ENCODE data around the gene P2RY2. TPM values are rescaled to one million over a fixed set of nuclear protein-coding genes. Genes with fewer than 3 reads are reported as not detected.

The P2RY2 gene
- total and polyA plus RNA-seq, 2 experiments from 2014 or later = 0.63 to 1.6 TPM

DNA sequence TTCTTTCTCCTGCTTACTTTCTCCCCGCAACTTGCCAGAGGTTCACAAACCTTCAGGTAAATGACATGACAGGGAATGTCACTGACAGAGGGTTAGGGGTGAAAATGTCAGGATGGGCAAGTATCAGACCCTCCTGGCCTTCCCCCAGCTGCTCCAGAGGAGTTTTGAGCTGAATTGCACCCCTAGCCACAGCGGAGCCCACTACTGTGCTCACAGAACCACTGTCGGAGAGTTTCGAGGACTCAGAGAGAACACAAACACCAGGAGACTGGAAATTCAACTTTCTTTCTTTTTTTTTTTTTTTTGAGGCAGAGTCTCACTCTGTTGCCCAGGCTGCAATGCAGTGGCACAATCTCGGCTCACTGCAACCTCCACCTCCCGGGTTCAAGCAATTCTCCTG lies 21.5 kb upstream of the P2RY2 start:
- H3K27ac ChIP-seq (ENCODE audit: low read depth) = no peak overlapping the region
- no peaks in the 10 kb centered on the region for H3K36me3 Mint-ChIP-seq (ENCODE audit: low read depth)

More for the DNA sequence above, 21.5 kb upstream of the P2RY2 start:
- Histone ChIP-seq H2AFZ (no peak overlapping the region), H3K27me3 (ENCODE audit: insufficient read depth) (no peaks in the 10 kb centered on the region), H3K36me3 (ENCODE audit: insufficient read depth) (no peaks in the 10 kb centered on the region), H3K4me1 (ENCODE audit: insufficient read depth) (peaks cover 22% of the 10 kb centered on the region), H3K4me2 (no peak overlapping the region), H3F3A (replicated peaks; ENCODE audit: low read depth) (no peaks in the 10 kb centered on the region), H3K9me2 (ENCODE audit: insufficient read depth) (0 out of 2 replicates have a peak, but pooled peaks cover 4% of the 10 kb centered on the region), H4K20me1 (replicated peaks; ENCODE audit: insufficient read depth) (no peaks in the 10 kb centered on the region), H3K4me3 (no peak overlapping the region), H3K79me2 (replicated peaks; ENCODE audit: insufficient read depth) (no peaks in the 10 kb centered on the region)
- peaks cover 26% of the 10 kb centered on the region for H3K4me1 Mint-ChIP-seq
- no peak for DNase-seq (ENCODE audit: low spot score)
- no peaks in the 10 kb centered on the region for H3K9me3 Mint-ChIP-seq
- peaks cover 6% of the 10 kb centered on the region for H3K27me3 Mint-ChIP-seq (ENCODE audit: insufficient read depth, low read depth, poor library complexity)
- H3K27ac Mint-ChIP-seq = no peak overlapping the region
- TF ChIP-seq NANOG (IDR thresholded peaks at IDR 0.05; ENCODE audit: borderline replicate concordance) = no peak
- TF ChIP-seq, protein P1, sequence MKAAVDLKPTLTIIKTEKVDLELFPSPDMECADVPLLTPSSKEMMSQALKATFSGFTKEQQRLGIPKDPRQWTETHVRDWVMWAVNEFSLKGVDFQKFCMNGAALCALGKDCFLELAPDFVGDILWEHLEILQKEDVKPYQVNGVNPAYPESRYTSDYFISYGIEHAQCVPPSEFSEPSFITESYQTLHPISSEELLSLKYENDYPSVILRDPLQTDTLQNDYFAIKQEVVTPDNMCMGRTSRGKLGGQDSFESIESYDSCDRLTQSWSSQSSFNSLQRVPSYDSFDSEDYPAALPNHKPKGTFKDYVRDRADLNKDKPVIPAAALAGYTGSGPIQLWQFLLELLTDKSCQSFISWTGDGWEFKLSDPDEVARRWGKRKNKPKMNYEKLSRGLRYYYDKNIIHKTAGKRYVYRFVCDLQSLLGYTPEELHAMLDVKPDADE (IDR thresholded peaks at IDR 0.05) = no peak
- no peak for TF ChIP-seq EZH2phosphoT487 (IDR thresholded peaks at IDR 0.05; ENCODE audit: unreplicated experiment)
- TF ChIP-seq EZH2 (IDR thresholded peaks at IDR 0.05; ENCODE audit: low read depth, unreplicated experiment) = no peak
- TF ChIP-seq, protein P2, sequence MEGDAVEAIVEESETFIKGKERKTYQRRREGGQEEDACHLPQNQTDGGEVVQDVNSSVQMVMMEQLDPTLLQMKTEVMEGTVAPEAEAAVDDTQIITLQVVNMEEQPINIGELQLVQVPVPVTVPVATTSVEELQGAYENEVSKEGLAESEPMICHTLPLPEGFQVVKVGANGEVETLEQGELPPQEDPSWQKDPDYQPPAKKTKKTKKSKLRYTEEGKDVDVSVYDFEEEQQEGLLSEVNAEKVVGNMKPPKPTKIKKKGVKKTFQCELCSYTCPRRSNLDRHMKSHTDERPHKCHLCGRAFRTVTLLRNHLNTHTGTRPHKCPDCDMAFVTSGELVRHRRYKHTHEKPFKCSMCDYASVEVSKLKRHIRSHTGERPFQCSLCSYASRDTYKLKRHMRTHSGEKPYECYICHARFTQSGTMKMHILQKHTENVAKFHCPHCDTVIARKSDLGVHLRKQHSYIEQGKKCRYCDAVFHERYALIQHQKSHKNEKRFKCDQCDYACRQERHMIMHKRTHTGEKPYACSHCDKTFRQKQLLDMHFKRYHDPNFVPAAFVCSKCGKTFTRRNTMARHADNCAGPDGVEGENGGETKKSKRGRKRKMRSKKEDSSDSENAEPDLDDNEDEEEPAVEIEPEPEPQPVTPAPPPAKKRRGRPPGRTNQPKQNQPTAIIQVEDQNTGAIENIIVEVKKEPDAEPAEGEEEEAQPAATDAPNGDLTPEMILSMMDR (conservative IDR thresholded peaks at IDR 0.05; ENCODE audit: low read depth in 2 of 2) = no peak
- TF ChIP-seq, protein P3, sequence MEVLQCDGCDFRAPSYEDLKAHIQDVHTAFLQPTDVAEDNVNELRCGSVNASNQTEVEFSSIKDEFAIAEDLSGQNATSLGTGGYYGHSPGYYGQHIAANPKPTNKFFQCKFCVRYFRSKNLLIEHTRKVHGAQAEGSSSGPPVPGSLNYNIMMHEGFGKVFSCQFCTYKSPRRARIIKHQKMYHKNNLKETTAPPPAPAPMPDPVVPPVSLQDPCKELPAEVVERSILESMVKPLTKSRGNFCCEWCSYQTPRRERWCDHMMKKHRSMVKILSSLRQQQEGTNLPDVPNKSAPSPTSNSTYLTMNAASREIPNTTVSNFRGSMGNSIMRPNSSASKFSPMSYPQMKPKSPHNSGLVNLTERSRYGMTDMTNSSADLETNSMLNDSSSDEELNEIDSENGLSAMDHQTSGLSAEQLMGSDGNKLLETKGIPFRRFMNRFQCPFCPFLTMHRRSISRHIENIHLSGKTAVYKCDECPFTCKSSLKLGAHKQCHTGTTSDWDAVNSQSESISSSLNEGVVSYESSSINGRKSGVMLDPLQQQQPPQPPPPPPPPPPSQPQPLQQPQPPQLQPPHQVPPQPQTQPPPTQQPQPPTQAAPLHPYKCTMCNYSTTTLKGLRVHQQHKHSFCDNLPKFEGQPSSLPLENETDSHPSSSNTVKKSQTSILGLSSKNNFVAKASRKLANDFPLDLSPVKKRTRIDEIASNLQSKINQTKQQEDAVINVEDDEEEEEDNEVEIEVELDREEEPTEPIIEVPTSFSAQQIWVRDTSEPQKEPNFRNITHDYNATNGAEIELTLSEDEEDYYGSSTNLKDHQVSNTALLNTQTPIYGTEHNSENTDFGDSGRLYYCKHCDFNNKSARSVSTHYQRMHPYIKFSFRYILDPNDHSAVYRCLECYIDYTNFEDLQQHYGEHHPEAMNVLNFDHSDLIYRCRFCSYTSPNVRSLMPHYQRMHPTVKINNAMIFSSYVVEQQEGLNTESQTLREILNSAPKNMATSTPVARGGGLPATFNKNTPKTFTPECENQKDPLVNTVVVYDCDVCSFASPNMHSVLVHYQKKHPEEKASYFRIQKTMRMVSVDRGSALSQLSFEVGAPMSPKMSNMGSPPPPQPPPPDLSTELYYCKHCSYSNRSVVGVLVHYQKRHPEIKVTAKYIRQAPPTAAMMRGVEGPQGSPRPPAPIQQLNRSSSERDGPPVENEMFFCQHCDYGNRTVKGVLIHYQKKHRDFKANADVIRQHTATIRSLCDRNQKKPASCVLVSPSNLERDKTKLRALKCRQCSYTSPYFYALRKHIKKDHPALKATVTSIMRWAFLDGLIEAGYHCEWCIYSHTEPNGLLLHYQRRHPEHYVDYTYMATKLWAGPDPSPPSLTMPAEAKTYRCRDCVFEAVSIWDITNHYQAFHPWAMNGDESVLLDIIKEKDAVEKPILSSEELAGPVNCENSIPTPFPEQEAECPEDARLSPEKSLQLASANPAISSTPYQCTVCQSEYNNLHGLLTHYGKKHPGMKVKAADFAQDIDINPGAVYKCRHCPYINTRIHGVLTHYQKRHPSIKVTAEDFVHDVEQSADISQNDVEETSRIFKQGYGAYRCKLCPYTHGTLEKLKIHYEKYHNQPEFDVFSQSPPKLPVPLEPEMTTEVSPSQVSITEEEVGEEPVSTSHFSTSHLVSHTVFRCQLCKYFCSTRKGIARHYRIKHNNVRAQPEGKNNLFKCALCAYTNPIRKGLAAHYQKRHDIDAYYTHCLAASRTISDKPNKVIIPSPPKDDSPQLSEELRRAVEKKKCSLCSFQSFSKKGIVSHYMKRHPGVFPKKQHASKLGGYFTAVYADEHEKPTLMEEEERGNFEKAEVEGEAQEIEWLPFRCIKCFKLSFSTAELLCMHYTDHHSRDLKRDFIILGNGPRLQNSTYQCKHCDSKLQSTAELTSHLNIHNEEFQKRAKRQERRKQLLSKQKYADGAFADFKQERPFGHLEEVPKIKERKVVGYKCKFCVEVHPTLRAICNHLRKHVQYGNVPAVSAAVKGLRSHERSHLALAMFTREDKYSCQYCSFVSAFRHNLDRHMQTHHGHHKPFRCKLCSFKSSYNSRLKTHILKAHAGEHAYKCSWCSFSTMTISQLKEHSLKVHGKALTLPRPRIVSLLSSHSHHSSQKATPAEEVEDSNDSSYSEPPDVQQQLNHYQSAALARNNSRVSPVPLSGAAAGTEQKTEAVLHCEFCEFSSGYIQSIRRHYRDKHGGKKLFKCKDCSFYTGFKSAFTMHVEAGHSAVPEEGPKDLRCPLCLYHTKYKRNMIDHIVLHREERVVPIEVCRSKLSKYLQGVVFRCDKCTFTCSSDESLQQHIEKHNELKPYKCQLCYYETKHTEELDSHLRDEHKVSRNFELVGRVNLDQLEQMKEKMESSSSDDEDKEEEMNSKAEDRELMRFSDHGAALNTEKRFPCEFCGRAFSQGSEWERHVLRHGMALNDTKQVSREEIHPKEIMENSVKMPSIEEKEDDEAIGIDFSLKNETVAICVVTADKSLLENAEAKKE (CRISPR knock-in tag; IDR thresholded peaks at IDR 0.05) = no peak
- TF ChIP-seq STAT1 (IDR thresholded peaks at IDR 0.05; ENCODE audit: unreplicated experiment) = no peak
- TF ChIP-seq, protein P4, sequence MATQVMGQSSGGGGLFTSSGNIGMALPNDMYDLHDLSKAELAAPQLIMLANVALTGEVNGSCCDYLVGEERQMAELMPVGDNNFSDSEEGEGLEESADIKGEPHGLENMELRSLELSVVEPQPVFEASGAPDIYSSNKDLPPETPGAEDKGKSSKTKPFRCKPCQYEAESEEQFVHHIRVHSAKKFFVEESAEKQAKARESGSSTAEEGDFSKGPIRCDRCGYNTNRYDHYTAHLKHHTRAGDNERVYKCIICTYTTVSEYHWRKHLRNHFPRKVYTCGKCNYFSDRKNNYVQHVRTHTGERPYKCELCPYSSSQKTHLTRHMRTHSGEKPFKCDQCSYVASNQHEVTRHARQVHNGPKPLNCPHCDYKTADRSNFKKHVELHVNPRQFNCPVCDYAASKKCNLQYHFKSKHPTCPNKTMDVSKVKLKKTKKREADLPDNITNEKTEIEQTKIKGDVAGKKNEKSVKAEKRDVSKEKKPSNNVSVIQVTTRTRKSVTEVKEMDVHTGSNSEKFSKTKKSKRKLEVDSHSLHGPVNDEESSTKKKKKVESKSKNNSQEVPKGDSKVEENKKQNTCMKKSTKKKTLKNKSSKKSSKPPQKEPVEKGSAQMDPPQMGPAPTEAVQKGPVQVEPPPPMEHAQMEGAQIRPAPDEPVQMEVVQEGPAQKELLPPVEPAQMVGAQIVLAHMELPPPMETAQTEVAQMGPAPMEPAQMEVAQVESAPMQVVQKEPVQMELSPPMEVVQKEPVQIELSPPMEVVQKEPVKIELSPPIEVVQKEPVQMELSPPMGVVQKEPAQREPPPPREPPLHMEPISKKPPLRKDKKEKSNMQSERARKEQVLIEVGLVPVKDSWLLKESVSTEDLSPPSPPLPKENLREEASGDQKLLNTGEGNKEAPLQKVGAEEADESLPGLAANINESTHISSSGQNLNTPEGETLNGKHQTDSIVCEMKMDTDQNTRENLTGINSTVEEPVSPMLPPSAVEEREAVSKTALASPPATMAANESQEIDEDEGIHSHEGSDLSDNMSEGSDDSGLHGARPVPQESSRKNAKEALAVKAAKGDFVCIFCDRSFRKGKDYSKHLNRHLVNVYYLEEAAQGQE (IDR thresholded peaks at IDR 0.05; ENCODE audit: unreplicated experiment) = no peak
- no peak for TF ChIP-seq JUNB (IDR thresholded peaks at IDR 0.05; ENCODE audit: unreplicated experiment)
- no peak for TF ChIP-seq CREB1 (CRISPR knock-in tag; IDR thresholded peaks at IDR 0.05; ENCODE audit: low read depth)
- ATAC-seq = no peak
- H3K4me3 Mint-ChIP-seq = no peak overlapping the region

Data from GM23338 (cell line).